CD1c-positive myeloid dendritic cell (primary cell): ENCODE results near the gene KLHDC9.

Source experiments
- DNase-seq: peaks from one replicate; pipeline ENCODE4 v3.0.0-alpha.2; 2016; ENCODE audit errors: extremely low spot score

Gene KLHDC9

DNA sequence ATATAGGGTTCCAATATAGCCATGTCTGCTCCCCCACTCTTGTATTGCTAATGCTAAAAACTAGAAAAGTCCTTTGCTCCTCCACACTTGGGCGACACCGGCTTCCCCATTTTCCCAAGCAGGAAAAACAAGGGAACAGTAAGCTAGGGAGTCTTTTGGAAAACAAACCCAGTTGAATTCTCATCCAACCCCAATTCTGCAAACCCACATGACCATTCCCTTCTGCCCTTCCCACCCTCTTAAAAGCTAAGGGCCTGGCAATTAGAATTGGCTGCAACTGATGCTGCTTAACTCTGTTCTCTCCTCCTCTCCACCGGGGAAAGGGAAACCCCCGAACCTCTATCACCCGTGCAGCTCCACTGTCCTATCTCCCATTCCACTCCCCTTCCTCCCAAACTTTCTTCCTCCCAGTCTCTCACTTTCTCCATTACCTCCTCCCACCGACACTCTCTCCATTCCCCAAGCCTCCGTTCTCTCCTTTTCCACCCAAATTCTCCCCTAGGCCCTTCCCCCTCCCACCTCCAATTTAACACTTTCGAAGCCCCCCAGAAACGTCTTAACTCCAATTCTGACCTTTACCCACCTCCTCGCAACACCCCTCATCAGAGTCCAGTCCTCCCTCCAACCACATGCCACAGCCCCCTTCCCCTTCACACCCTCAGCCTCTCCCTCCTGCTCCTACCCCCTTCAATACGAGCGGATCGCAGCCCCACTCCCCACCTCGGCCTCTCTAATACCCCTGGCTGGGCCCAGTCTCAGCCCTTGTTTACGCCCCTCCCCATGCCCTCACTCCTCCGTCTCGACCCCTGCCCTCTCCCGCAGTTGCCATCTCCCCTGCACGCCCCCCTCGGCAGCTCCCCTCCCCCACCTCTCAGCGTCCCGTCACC lies 33.6 kb downstream of the KLHDC9 start:
- no peak for DNase-seq

DNA sequence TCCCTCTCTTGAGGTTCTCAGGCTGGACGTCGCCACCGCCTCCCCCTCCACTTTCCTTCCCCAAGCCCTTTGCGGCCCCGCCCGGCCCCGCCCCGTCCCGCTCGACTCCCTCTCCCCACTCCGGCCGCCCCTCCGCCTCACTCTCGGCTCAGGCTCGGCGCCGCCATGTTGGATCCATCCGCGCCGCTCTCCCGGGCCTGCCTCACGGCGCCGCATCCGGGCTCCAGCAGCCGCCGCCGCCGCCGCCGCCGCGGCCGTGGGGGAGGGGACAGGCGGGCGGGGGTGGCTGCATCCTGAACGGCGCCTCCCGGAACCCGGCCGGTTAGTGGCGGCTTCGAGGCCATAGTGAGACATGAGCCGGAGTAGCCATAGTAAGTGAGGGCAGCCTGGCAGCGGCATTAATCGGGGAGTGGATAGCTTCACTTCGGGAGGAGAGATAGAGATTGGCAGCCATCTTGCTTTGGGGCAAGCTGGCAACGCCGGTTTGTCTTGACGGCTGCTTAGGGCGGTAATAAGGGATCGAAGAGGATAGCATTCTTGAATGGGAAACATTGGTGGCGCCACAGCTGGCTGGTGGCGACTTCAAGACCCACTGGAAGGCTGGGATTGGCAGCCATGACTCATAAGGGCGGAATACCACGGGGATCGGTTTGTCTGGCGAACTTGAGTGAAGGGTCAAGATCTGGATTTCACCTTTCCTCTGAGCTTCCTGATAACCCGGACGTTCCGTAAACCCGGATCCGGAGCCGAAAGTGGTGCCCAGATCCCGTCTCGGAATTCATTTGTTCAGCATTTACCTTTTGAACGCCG lies 34.5 kb downstream of the KLHDC9 start, which contains the start of gene DEDD:
TSS of gene DEDD (minus strand) at position 258 of the 810 bp plus-strand sequence. CDS start 8,205 bp downstream, outside the sequence.
- DNase-seq: peak; percentile 95

DNA sequence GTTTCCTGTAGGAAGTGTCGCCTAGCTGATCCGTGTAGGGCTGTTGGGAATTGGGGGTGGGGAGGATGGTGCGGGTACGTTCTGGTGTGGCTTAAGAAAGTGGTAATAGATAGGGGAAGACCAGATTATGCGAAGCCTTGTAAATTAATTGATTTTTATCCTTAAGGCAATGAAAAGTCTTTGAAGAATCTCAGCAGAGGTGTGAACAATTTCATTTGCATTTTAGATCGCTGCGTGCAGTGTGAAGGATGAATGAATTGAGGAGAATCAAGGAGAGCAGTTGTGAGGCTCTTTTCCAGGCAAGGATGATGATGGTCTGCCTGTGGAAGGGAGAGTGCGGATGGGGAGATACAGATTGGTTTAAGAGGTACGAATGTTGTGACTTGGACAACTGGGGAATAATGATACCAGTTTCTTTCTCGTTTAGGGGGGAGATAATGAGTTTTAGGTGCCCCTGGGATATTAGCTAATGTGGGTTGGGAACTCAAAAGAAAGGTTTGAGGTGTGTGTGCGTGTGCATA lies 35.1 kb downstream of the KLHDC9 start:
- DNase-seq: no peak

DNA sequence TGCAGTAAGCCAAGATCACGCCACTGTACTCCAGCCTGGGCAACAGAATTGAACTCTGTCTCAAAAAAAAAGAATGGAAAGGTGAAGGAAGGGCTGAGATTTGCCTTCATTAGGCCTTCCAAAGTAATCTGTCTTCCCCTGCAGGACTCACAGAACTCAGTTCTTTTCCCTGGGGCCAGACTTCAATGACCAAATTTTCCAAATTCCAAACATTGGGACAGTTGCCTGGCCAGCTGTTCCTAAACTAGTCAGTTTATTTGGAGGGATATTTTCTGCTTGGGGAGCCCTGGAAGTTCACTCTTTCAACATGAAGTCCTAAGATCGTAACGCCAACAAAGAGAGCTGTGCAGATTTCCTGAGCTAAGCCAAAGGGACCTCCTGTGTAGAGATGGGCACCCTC lies 39.7 kb downstream of the KLHDC9 start:
- no peak for DNase-seq

DNA sequence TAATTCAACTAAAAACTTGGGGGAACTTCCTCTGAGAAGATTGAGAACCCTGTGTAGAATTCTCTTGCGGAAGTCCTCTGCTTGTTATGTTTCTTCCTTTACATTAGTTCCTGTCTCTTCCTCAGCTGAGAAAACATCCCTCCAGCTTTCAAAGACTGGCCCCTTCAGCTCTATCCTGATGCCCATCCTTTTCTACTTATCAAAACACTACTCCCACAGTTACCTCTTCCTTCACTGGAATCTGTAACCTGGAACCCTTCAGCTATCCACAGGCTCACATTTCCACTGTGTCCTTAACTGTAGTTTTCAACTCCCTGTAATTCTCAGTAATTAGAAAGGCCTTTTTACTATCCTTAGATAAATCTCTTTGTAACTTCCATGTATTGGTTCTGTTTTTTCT lies 40.3 kb downstream of the KLHDC9 start:
- DNase-seq: no peak

DNA sequence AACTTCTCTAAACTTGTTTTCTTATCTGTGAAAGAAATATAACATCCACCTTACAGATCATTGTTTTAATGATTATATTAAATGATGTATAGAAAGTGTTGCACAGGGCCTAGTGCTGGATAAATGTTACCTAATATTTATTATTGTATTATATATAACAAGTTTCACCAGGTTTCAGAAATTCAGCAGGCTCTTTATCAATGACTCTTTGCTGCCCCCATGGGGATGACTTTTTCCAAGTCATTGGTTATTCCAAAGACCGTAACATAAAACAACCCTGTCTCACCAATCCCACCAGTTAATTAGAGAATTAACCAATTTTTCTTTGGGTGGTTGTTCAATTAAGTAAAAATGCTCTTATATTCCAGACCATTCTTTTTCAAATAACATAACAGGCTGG lies 41.6 kb downstream of the KLHDC9 start:
- peak; percentile 70 for DNase-seq

DNA sequence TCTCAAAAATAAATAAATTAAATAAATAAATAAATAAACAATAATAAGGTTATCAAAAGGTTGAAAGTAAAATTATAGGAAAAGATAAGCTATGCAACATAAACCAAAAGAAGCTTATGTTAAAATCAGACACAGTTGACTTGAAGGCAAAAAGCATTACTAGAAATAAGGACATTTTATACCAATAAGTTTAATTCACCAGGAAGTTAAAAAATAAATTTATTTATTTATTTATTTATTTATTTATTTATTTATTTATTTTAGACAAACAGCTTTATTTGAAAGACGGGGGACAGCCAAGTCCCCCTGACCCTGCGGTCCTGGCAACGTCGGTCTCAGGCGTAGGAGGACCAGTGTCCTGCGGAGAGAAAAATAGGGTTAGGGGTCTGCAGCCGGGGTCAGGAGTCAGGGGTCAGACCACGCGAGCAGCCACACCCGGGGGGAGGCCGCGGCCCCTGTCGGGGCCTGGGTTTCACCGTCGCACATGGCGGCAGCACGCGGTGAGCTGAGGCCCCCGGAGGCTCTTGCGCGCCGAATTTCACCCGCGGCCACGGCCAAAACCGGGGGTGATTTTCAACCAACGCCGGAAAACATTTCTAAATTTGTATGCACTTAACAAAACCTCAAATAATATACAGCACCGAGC lies 42.7 kb downstream of the KLHDC9 start:
- DNase-seq: no peak

DNA sequence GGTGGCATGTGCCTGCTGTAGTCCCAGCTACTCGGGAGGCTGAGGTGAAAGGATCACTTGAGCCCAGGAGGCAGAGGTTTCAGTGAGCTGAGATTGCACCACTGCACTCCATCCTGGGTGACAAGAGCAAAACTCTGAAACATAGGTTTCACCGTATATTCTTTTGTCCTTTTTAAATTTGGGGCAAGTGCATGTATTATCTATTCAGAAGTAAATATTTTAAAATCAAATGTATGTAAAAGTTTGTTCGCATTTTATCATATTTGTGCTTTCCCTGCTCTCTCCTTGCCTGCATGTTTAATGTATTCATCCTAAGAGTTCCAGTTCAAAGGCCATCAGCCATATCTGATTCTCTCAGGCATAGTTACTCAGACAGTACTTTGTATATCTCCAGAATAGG lies 47.7 kb downstream of the KLHDC9 start:
- no peak for DNase-seq
